GM04504 (cell line): ENCODE results near the gene PREP.
"Not testable (repeated sequence)": the region's sequence is repeated elsewhere in the genome, so short reads cannot be mapped to it uniquely, and the experiment has no call there.

ENCODE experiments used
- DNase-seq: peaks from one replicate; pipeline ENCODE4 v3.0.0-alpha.2; 2012; ENCODE audit warnings: low read depth

The PREP gene

GRCh38 chr6:105344881-105345370 is 58.0 kb downstream of the PREP start:
- DNase-seq = no peak

- DNase-seq = not testable (repeated sequence)
Observed at GRCh38 chr6:105338350-105338983, 64.4 kb downstream of the PREP start.

DNA sequence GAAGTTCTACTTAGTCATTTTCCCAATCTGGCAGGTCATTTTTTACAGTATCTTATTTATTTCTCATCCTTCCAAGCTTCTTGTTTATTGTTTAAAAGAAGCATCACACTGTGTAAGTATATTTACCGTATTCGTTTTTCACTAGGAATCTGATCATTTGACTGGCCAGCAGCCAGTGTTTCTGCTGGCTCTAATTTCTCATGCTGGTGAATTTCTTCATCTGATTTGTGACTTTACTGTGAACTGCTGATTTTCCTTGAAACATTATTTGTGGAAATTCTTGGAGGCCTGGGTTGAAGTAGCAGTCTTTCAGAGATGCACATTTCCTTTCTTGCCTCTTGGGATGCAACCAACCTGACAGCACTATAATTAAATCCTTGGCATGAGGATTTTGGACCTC is 65.9 kb downstream of the PREP start:
- no peak for DNase-seq

DNA sequence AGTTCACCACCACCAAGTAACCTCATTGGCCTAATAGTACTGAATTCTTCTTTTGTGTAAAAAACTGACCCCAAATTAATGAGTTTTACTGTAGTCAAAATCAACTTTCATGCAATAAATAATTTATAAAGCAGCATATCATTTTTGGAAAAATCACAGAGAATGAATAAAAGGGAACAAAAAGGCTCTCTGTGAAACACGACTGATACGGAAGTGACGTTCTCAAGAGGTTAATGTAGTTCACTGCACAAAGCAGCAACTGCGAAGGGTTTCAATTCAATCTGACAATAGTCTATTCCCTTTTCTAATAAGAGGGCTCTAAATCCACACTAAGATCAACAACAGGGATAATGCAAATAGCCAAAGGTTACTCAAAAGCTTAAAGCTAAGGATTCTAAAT is 70.3 kb downstream of the PREP start:
- no peak for DNase-seq

- no peak for DNase-seq
Observed at GRCh38 chr6:105331927-105332326, 71.0 kb downstream of the PREP start.

DNA sequence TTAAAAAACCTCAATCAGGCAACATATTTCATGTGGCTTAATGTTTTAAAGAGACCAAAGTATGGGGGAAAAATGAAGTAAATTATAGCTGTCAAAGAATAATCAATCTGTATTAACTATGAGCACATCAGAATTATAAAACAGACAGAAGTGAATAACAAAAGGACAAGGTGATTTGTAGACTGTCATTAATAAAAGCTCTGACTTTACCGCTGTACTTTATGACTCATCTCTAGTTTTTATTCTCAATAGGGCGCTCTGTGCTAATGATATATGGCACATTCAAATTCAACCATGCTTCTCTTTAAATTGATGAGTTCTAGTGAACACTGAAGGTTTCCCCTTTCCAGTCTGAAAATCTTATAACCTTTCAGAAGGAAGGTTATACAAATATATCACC is 72.0 kb downstream of the PREP start:
- DNase-seq = no peak

DNA sequence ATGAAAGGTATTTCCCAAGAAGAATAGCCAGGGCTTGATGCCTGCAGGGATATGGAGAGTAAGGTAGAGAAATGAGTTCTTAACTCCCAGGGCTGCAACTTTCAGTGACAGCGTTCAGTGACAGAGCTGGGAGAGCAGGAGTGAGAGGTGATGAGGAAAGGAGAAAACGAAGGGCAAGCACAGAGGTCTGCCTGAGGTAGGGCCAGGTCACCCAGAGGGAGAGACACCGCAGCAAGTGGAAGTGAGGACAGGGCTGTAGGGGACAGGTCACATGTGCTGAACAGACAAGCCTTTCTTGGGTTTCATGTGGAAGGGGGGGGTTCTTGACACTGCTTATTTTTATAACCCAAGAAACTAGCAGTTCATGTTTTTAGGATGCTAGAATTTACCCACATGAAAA is 72.5 kb downstream of the PREP start:
- no peak for DNase-seq

GRCh38 chr6:105326833-105327770 is 75.8 kb downstream of the PREP start:
- peak; percentile 41 for DNase-seq

DNA sequence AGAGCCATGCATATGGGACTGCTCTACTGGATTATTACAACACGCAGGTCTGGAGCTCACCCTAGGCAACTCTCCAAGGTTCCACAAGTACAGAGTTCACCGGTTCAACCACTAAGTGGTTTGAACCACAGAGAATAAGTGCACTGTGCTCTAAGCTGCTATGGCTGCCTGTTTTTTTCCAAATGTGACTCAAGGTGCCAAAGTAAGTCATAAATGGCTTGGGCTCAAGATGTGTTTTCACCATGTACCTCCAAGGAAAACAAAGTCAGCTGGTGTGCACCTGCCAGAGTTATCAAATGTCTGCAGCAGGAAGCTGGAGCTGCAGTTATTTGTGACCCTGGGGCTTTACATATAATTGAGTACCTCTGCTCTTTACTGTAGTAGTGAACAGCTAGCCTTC is 76.7 kb downstream of the PREP start:
- no peak for DNase-seq

DNA sequence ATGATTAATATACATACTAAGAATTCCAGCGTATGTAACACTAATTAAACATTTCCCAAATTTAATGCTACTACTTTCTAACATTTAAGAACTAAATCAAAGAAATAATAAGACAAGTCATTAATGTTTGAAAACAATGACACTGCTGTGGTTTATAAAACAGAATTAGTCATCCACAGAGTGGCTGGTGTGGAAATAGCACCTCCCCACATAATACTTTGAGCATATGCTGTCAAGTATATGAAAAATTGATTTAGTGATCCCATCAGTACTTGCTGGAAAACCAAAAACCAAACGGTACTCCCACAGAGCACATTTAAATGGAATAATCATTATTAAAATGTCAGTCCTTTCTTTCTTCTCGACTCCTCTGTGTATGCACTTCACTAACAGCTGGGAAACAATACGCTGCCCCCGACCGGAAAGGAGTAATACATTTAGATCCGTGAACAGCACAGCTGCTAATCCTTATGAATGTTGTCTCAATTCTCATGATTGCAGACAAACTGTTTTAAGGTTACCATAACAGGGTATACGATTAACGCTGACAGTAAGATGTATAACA is 78.4 kb downstream of the PREP start:
- no peak for DNase-seq

GRCh38 chr6:105322499-105323225 is 80.2 kb downstream of the PREP start:
- no peak for DNase-seq

DNA sequence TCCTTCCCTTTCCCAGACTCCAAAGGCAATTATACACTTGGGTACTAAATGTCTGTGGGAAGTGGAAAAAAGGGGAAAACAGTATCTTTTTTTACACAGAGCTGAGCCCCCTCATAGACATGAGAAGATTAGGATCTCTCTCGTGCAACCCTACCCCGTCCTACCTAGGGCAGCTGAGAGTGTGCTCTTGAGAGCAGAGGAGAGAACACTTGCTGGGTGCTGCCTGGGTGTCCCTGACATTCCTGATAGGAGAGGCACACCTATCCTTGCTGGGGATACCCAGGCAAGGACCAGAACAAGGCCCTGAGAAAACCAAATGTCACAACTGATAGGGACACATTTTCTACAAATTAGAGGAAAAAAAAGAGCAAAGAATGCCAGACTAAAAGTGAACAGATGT is 81.2 kb downstream of the PREP start:
- no peak for DNase-seq

- DNase-seq = no peak
Observed at GRCh38 chr6:105321207-105321606, 81.7 kb downstream of the PREP start.

- no peak for DNase-seq
Observed at GRCh38 chr6:105320765-105321164, 82.1 kb downstream of the PREP start.

DNA sequence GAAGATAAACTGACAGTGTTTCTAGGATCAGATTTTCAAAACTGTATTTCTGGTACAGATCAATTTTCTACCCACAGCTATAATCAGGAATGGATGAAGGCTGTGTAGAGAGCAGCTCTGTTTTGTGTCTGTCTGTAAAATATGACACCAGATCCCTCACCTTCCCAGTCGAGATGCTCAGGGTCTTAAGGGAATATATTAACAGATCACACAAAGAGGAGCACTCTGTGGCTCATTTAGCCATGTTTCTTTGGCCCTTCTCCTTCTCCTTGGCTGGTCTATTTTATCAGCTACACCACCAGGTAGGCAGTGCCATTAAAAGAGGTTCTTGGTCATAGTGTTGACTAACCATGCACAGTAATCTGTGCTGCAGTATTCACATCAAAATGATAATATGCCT is 82.6 kb downstream of the PREP start:
- no peak for DNase-seq

DNA sequence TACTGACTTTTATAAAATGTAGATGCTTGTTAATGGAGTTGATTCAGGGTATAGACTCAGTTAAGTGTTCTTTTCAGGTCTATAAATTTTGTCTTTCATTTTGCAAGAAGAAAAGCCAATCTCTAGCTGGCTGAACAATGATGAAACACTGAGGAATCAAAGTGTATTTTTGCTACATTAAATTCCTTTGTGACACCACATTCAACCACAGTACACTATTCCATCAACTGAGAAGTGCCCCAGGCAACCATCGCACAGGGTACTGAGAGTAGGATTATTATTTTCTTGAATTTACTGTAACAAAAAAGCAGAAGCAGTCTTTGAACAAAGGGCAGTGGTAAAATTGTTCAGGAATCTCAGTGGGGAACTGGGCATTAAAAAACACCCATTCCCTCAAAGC is 83.6 kb downstream of the PREP start:
- no peak for DNase-seq

DNA sequence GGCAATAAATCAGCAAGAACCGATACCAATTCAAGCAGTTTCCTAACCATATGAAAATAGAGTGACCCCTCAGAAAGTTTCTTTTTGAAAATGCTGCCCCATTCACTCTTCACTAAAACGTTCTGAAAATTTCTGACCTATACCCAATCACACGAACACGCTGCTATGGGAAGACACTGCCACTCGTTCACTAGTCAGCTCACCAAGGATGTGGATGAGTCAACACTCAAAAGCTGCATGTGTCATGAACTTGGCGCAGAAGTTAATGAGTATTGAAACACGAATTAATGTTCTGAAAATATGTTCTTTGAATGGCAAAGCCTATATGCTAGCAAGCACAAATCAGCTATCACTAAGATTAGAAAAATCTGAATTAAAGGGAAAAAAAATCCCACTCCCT is 84.2 kb downstream of the PREP start:
- DNase-seq = peak; percentile 45

DNA sequence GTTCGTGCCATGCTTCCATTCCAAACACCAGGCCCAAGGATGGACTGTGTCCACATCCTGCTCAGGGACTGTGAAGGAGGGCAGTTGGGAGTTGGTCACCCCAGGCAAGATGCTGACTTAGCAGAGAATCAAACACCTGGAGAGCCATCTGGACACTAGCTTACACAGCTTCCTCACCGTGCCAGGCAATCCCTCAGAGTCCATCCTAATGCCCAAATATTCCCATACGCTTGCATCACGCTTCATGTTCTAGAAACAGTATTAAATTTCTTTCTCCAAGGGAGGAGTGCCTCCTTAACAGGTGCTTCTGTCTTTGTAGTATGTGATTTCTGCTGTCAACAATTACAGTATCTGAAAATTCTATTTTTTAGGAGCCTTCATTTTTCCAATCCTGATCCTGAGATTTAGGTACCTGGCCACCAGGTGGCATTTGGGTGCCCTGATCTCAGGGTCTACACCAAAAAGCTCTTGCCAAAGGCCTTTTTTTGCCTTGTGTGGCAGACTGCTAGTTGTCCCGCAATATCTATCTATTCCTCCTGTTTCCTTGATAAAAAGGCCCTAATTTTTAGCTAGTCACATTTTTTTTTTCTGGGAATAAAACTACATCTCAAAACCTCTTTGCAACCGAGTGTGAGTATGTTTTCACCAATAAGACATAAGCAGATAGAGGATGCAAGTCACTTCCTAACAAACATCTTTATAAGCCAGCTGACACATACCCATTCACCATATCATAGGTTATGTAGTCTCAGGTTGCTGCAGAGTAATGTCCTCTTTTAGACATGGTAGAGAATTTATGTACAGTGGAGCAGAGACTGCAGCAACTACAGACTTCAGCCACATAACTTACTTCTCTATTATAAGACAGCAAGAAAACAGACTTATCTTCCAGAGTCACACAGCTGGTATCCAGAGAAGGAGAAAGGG is 85.0 kb downstream of the PREP start:
- DNase-seq = no peak

- no peak for DNase-seq
Observed at GRCh38 chr6:105313211-105313610, 89.7 kb downstream of the PREP start.

DNA sequence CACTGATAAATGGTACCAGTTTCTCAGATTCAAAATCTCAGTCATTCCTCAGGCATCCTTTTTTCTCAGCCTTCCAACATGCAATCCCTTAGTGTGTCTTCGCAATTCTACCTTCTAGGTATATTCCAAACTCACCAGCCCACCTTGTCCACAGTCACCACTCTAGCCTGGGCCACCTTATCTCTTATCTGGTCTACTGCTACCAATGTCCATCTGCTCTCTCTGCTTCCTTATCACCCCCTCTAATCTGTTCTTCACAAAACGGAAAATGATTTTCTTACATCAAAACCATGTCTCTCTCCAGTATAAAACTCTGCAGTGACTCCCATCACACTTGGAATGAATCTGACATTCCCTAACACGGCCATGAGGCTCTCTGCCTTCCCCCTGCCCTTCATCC is 91.9 kb downstream of the PREP start:
- no peak for DNase-seq

DNA sequence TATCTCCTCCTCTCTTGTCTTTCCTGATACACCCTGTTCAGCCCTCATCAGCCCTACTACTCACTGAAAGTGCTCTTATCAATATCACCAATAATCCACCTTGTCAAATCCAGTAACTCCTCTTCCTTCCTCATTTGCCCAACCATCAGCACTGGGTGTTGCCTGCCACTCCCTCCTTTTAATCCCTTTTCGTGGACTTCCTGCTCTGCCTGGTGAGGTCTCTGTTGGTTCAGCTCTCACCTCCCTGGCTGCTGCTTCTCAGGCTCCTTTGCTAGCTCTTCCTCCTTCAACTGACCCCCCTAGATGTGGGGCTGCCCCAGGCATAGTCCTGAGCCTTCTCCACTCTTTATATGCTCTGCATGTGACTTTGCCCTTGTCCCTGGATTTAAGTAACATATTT is 92.5 kb downstream of the PREP start:
- no peak for DNase-seq
